ENCODE measurements around the gene KBTBD8.

KBTBD8 gene, protein sequence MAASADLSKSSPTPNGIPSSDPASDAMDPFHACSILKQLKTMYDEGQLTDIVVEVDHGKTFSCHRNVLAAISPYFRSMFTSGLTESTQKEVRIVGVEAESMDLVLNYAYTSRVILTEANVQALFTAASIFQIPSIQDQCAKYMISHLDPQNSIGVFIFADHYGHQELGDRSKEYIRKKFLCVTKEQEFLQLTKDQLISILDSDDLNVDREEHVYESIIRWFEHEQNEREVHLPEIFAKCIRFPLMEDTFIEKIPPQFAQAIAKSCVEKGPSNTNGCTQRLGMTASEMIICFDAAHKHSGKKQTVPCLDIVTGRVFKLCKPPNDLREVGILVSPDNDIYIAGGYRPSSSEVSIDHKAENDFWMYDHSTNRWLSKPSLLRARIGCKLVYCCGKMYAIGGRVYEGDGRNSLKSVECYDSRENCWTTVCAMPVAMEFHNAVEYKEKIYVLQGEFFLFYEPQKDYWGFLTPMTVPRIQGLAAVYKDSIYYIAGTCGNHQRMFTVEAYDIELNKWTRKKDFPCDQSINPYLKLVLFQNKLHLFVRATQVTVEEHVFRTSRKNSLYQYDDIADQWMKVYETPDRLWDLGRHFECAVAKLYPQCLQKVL

DNA sequence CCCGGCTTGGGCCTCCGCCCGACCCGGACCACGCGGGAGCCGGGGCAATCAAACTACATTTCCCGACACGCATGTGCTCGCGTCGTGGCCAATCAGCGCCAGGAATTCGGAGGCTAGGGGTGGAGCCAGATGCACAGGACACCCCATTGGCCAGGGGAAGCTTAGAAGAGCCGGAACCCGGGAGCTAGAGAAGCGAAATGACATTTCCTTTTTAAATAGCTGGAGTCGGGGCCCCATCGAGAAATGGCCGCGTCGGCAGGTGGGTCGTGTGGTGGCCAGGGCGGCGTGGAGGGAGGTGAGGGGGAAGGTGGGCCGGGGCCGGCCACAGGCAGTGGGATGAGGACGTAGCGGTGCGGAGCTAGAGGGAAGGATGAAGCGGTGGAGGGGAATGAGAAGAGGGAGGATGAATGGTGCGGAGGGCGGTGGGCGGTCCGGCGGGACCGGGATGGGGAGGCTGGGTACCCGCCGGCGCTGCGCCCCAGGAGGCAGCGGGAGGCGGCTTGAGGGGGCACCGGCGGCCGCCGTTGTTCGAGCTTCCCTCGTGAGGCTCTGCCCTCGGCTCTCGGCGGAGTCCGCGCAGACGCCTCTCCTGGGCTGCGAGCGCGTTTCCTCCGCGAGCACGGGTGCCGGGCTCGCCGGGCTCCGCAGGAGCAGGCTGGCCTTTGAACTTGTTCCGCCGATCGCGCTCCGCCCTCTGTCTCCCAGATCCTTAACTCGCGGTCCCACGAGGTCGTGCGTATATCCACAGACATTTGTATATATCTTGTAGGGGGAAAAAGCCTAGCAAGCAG, at the start of gene KBTBD8:
Gene KBTBD8 (plus strand): TSS at position 195 of the 791 bp plus-strand sequence. CDS start 49 bp downstream, at position 244.
- DNase-seq, result peak; percentile 82

DNA sequence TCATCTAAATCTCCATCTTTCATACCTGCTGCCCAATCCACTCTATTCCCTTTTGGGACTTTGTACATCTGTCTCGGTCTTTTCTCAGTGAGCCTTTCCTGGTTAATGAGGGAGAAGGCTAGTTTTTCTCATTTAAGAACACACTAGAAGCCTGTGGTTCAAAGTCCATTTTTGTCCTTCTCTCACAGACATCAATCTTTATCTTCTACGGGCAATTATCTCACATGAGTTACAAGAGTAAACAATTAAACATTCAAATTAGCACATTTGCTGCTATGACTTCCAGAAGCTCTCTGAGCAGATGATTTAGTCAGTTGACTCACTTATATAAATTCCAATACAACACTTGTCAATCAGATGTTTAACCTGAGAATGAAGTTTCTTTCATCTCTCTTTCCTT, 49.3 kb upstream of the KBTBD8 start:
- DNase-seq, result no peak

DNA sequence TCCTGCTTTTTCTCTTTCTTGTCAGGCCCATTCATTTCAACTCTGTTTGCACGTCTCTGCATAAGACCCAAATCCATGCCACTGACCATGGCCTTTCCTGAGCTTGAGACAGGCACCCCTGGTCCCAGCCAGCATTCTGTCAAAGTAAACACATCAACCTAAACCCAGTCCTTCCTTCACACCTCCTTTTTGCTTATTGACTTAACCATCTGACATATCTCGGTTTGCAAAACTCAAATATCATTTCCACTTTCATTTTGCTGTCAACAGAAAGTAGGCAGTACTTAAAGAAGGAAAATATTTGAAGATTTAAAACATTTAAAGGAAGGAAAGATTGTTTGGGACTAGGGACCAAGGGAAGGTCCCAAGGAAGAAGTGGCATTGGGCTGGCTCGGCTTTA, 48.2 kb upstream of the KBTBD8 start:
- DNase-seq, result no peak

DNA sequence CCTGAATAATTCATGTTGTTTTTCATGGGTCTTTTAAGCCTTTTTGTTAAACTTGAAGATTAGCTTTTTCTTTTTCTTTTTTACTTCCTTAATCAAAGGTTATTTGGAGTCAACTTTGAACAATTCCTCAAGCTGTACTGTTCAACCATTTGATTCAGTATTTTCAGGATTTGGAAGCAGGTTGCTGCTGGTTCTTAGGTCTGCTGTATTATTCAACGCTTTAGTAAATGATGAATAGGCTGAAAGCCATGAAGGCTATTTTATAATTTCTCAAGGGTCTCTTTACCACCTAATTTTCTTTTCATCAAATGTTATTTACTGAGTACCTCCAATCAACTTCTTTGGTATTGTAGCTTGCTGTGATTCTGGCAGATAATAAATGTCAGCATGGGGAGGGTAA, 45.8 kb upstream of the KBTBD8 start:
- DNase-seq, result no peak

DNA sequence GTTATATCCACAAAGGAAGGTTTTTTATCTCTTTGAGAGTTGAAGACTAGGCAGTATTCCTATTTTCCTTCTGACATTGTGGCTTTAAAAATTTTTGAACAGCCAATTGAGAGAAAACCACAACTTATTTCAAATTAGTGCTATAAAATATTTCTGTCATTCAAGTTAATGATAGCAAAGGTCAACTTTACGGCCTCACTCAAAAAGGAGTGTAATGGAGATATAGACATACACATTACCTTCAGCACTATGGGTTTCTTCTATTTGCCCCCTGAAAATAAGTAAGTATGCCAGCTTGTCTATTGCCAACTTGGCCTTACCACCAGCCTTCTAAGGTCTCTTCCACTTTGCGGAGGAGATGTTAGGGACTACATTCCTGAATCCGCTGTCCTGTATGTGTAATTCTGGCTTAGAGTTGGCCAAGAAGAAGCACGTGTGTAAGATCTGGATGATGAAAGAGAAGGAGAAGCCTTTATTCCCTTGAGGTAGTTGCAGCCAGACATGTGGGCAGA, 44.1 kb upstream of the KBTBD8 start:
- DNase-seq, result no peak

DNA sequence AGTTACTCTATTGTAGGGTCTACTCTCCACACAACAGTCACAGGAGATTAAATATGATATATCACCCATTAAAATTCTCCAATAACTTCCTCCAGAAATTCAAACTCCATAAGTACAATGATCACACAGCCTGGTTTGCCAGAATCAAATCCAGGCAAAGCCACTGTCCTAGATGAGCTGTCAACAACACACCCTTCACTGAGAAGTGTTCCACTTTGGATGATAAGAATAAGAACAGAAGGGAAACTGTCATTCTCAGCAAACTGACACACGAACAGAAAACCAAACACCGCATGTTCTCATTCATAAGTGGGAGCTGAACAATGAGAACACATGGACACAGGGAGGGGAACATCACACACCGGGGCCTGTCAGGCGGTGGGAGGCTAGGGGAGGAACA, 41.4 kb upstream of the KBTBD8 start:
- DNase-seq, result no peak

DNA sequence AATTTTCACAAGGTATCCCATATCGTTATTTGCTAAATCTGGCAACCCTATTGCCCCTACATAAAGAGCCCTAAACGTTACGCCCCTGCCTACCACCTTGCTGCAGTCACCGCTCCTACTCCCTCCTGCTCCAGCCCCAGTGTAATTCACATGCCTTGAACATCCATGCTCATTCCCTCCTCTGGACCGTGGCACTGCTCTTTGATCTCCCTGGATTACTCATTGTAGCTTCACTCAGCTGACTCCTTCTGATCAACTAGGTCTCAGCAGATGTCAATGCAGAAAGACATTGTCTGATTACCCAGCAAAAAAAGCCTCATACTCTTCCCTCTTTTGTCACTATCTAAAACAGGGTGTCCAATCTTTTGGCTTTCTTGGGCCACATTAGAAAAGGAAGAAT, 40.7 kb upstream of the KBTBD8 start:
- no peak for DNase-seq

DNA sequence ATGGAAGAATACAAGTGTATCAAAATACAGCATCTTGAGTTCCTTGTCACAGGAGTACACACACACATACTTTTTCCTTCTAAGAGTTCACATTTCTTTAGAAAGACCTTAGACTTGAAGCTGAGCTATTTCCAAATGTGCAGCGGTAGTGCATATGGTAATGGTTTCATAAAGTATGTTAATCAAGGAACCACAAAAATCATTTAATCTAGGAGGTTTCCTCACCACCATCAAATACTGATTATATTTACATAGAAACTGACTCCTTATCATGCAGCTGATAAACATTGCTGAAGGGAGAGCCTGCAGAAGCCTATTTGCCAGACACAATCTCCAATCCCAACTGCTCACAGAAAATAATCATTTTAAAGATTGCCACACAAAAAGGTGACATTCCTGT, 40.0 kb upstream of the KBTBD8 start:
- DNase-seq, result no peak

DNA sequence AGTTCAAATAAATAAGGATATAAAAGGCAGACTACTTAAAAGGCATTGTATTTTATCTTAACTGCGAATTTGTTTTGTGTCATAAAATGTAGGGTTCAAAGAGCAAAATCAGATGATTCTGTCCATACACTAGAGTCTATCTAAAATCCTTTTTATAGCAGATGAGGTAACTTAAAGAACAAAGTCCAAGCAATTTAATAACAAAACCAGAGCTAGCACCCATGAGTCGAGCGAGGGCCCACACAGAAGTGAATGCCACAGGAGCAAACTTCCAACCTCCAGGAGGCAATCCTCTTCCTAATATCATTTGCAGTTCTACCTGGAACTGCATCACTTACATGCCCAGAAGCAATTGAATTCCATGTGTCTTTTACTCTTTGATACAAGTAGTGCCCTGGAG, 35.4 kb upstream of the KBTBD8 start:
- DNase-seq, result no peak

DNA sequence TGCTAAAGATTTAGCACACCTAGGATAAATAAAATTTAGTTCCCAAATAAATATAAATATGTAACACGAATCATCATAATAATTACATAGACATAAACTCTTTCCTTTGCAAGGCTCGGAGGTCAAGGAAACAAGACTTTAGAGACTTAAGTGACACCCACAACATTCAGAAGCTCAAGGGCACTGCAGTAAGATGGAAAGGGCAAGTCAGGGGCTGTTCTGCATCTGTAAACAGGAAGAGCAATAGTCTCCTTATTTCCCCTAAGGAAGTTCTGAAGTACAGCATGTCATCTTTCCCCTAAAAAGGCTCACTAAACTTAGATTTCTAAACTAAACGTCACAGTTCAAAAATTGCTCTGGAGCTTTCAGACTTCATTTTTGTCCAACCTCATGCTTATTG, 26.9 kb upstream of the KBTBD8 start:
- no peak for DNase-seq

DNA sequence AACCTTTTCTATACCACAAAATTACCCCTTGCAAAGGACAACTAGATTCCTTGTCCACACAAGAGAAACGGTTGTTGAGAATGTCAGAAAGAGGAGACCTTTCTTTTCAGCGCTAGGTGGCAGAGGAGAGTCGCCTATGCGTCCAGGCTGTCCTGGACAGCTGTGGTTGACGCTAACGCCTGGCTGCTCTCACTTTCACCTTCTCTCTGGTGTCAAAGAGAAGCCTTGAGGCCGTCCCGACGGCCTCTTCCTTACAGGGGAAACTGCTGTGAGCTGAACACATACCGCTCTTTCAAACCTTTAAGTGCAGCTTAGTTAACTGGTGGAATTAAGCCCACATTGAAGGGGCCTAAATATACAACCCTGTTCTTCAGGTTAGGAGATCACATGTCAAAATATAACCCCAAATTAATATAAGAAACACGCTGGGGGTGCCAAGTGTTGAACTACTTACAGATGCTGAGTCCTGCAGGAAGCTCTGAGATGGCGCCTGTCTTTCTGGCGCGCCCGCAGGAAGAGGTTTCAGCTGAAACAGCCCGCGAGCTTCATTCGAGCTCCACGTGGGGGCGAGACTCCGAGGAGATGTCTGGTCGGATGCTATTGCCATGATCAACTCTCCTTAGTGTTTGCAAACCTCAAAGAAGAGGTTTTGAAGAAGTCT, 26.1 kb upstream of the KBTBD8 start:
- peak; percentile 5 for DNase-seq

DNA sequence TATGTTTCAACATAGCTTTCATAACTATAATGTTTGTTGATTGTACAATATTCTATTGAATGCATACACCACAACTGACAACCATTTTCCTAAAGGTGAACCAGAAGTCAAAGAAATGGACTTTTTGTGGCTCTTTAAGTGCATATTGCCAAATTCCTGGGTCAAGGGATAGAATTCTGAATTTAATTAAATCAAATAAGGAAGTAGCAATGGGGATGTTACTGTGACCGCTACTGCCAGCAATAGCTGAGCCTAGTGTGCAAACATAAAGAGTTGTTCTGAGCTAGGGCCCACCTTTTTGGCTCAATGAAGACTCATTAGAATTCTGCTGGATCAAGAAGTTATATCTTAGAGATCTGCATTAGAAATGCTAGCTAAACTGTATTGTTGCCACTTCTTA, 17.3 kb upstream of the KBTBD8 start:
- DNase-seq, result no peak

DNA sequence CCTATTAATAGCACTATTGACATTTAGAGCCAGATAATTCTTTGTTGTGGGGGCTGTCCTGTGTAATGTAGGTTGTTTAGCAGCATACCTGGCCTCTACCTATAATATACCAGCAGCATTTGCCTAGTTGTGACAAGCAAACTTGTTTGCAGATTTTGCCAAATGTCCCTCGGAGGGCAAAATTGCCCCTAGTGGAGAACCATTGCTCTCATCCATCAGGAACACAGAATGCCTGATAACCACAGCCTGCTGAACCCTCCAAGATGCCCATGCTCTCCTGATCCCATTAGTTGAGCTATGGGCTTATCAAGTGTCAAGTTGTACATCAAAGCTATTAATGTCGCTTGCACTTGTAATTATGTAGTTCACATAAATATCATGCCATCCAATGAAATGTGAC, 15.0 kb upstream of the KBTBD8 start:
- DNase-seq, result no peak

DNA sequence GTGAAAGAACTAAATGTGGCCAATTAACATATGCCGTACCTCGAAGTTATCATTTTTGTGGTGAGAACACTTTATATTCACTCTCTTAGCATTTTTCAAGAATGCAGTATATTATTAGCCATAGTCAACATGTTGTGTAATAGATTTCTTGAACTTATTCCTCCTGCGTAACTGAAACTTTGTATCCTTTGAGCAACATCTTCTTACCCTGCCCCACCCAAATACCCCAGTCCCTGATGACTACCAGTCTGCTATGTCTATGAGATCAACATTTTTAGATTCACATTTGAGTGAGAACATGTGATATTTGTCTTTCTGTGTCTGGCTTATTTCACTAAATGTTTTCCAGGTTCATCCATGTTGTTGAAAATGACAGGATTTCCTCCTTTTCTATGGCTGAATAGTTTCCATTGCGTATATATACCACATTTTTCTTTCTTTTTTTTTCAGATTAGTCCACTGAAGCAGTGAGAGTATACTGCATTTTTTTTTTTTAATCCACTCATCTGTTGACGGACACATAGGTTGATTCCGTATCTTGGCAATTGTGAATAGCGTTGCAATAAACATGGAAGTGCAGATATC, 12.7 kb upstream of the KBTBD8 start:
- no peak for DNase-seq

DNA sequence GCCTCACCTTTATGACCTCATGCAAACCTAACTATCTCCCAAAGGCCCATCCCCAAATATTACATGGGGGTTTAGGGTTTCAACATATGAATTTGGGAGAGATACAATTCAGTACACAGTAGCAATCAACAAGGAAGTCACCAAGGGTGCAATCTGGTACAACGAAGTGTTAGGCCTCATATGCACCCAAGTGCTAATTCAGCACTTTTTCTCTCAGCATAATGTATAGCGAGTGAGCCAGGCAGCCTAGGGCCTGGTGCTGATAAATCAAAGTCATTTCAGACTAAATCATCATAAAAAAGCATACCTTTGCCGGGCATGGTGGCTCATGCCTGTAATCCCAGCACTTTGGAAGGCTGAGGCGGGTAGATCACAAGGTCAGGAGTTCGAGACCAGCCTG, 11.7 kb upstream of the KBTBD8 start:
- no peak for DNase-seq

DNA sequence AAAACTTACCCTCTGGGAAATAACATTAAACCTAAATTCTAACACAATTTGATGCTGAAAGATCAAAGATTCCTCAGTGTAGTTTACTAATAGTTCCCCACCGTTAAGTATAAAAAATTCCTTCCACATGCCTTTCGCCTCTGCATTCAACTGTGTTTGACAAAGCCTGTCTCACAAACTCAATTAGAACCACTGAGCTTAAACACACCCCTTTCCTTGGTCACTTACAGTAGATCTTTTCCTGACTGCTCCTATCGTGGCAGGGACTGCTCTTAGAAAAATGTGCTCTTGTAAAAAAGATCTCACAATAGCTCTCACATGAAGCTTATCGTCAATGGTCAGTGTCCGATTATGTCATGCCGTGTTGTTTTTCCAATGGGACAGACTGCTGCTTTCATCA, 8.9 kb upstream of the KBTBD8 start:
- DNase-seq, result no peak

DNA sequence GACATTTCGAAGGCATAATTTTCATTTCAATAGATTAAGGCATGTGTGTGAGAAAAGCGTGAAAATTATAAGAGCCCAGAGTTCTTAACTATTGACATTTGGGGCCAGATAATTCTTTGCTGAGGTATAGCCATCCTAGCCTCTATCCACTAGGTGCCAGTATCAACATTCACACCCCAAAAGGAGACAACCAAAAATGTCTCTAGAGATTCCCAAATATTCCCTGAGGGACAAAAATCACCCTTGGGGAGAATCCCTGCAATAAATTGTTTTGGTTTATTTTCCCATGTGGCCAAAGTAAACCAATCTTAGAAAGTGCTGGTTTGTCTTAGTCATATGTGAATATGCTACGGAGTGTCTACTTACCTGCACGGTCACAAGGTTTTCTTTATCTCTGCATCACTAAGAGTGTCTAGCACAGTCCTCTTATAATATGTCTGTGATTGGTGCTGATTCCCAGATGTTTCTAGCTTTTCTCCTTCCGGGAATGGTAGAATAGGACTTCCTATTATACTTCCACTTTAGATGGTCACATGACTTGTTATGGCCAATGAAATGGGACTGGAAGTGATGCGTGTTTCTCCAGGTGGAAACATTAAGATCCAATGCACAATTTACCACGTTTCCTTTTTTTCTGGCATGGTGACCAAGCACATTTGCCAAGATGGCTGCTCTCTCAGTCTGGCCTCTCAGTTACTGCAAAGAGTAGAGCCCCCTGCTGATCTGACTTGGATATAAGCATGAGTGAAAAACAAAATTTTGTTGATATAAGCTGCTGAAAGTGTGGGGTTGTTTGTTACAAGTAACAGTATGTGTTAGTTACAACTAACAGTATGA, 8.0 kb upstream of the KBTBD8 start:
- DNase-seq, result no peak

DNA sequence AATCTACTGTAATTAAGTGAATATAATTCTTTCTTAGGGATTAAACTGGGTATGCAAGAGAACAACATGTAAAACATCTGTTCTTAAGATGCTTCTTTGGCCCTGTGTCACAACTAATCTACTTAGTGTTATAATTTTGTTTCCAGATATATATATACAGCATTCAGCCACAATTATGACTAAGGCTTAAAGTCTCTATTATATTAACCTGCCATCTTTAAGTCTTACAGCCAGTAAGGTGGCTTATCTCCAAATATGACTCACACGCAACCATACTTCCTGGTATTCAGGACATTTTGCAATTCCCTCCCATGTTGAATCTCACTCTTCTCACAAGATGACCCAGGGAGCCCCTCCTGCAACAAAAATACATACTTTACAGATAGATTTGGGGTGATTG, 6.6 kb upstream of the KBTBD8 start:
- DNase-seq, result no peak

DNA sequence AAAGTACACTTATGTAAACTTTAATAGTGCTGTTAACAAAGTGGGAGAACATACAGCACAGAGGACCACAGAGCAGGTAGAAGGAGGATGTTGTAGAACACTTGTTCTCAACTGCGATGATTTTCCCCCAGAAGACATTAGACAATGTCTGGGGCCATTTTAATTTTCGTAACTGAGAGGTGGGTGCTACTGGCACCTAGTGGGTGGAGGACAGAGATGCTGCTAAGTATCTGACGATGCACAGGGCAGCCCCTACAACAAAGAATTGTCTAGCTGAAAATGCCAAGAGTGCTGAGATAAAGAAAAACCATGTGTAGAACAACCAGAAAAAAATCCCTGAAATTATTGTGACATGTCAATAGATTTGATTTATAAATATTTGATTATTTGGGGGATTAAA, 5.0 kb upstream of the KBTBD8 start:
- no peak for DNase-seq

DNA sequence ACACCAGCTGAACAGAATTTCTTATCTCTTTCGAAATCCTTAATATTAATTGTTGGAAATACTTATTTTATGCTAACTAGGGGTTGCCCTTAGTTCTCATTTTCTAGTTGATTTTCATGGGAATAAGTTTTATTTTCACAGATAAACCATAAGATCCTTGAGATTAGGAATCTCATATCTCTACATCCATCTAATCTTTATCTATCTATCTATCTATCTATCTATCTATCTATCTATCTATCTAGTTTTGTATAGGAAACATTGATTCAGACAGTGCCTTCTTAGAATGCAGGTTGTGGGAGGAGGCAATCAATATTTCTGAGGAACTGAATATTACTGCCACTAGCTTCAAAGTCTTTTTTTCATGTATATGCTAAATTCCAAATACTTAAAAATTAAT, 3.5 kb upstream of the KBTBD8 start:
- no peak for DNase-seq

DNA sequence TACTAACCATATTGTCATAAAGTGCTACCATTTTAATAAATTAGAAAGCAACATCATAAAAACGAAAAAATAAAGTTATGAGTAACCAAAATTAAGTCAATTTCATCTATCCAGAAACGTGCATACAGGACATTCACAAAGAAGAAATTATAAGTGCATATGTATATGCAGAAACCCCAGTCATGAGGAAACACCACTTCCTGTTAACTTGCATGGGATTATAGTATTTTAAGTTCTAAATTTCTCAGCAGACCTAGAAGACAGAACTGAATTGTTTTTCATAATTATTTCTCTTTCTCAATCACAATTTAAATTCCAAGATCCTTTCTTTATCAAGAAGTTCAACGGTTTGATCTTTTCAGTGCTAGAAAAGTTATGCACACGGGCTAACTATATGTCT, 1.4 kb upstream of the KBTBD8 start:
- DNase-seq, result no peak

DNA sequence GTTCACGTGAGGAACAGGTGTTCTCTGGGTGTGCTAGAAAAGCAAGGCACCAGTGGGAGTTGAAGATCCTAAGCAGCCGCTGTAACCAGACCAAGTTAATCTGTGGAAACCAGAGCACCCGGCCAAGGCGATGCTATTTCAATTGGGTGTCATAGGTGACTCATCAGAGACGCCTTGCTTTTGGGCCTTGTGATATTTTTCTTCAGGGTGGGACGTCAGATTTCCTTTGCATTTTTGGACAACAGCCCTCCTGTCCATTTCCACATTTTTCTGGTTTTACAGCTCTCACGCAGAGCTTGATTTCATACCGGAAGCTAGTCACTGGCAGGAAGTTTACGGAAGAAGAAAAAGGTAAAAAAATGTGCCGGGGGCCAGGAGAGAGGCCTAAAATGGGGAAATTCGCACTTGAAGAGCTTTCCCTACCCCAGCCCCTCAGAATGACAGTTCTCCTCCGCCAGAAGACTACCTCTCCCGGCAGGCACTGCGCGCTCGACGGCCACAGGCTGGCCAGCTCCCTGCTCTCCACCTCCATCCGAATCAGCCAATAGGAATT, 471 bp upstream of the KBTBD8 start:
- DNase-seq, result no peak

All from NCI-H510A (cell line).